Neuronal stem cell (in vitro differentiated cells): Measurements from ENCODE around the gene KCNAB2.

Experiments used
- DNase-seq: peaks from one replicate; pipeline ENCODE4 v3.0.0-alpha.2; 2013; ENCODE audit warnings: low spot score
- H2AFZ ChIP-seq: one replicate; pipeline ENCODE4 v1.6.1; 2013; ENCODE audit warnings: mild to moderate bottlenecking, low read length, inconsistent platforms
- H2AK5ac ChIP-seq: 2 replicates; pipeline ENCODE4 v1.6.1; 2013; ENCODE audit warnings: low read depth, mild to moderate bottlenecking, inconsistent platforms, low read length, moderate library complexity, mixed read lengths
- H2BK120ac ChIP-seq: 2 replicates; pipeline ENCODE4 v1.6.1; 2013; ENCODE audit warnings: low read depth, mild to moderate bottlenecking, inconsistent platforms, low read length, moderate library complexity, mixed read lengths
- H2BK12ac ChIP-seq: one replicate; pipeline ENCODE4 v1.6.1; 2013; ENCODE audit warnings: low read length, inconsistent platforms
- H2BK15ac ChIP-seq: 2 replicates; pipeline ENCODE4 v1.6.1; 2013; ENCODE audit warnings: mild to moderate bottlenecking, low read length, inconsistent platforms, mixed read lengths
- H2BK5ac ChIP-seq: one replicate; pipeline ENCODE4 v1.6.1; 2013; ENCODE audit warnings: inconsistent platforms, mild to moderate bottlenecking, low read length, moderate library complexity
- H3K14ac ChIP-seq: one replicate; pipeline ENCODE4 v1.6.1; 2013; ENCODE audit warnings: low read length, inconsistent platforms
- H3K18ac ChIP-seq: 2 replicates; pipeline ENCODE4 v1.6.1; 2013; ENCODE audit warnings: low read length, inconsistent platforms
- H3K23ac ChIP-seq: 2 replicates; pipeline ENCODE4 v1.6.1; 2013; ENCODE audit warnings: low read depth, mild to moderate bottlenecking, mixed read lengths, low read length, inconsistent platforms; ENCODE audit not compliant: poor library complexity
- H3K27ac ChIP-seq: replicated peaks from 3 replicates; pipeline ENCODE4 v1.5.1; 2013; ENCODE audit warnings: low read length, inconsistent platforms
- H3K27me3 ChIP-seq, 3 experiments: 2 replicates each; pipeline ENCODE4 v1.6.1; 2013; ENCODE audit warnings: low read length in 3 of 3, mild to moderate bottlenecking in 2 of 3, inconsistent platforms in 1 of 3, low read depth in 1 of 3, mixed read lengths in 1 of 3, moderate library complexity in 1 of 3; ENCODE audit not compliant: control insufficient read depth in 3 of 3, insufficient read depth in 3 of 3
- H3K36me3 ChIP-seq, 2 donors: replicated peaks in 1 of 2; 2 replicates each; pipeline ENCODE4 v1.6.1; 2013; ENCODE audit warnings: low read length in 2 of 2; ENCODE audit not compliant: control insufficient read depth in 2 of 2, insufficient read depth in 2 of 2
- H3K4ac ChIP-seq: 2 replicates; pipeline ENCODE4 v1.6.1; 2013; ENCODE audit warnings: inconsistent platforms, mild to moderate bottlenecking, low read length, moderate library complexity
- H3K4me1 ChIP-seq, 2 donors: 1 replicate in 1 of 2; 2 replicates in 1 of 2; pipeline ENCODE4 v1.6.1; 2013; ENCODE audit warnings: low read length in 2 of 2, low read depth in 1 of 2; ENCODE audit not compliant: control insufficient read depth in 2 of 2, insufficient read depth in 1 of 2
- H3K4me2 ChIP-seq: one replicate; pipeline ENCODE4 v1.6.1; 2013; ENCODE audit warnings: mild to moderate bottlenecking, low read length, inconsistent platforms; ENCODE audit not compliant: insufficient read depth, poor library complexity, severe bottlenecking
- H3K4me3 ChIP-seq, 2 donors: 2 replicates each; pipeline ENCODE4 v1.5.1; 2013; ENCODE audit warnings: low read length in 2 of 2, mild to moderate bottlenecking in 2 of 2, inconsistent platforms in 1 of 2, moderate library complexity in 1 of 2
- H3K79me1 ChIP-seq: one replicate; pipeline ENCODE4 v1.6.1; 2013; ENCODE audit warnings: low read depth, mild to moderate bottlenecking, inconsistent platforms, low read length, moderate library complexity
- H3K9ac ChIP-seq: one replicate; pipeline ENCODE4 v1.6.1; 2013; ENCODE audit warnings: mild to moderate bottlenecking, low read depth, low read length, inconsistent platforms; ENCODE audit not compliant: poor library complexity
- H3K9me3 ChIP-seq, 2 donors: replicated peaks in 1 of 2; 2 replicates each; pipeline versions ENCODE3 to v1.6.1; 2013; ENCODE audit warnings: low read length in 2 of 2, mild to moderate bottlenecking in 2 of 2, inconsistent platforms in 1 of 2, low read depth in 1 of 2, mixed read lengths in 1 of 2, moderate library complexity in 1 of 2; ENCODE audit not compliant: control insufficient read depth in 2 of 2, insufficient read depth in 1 of 2
- H4K8ac ChIP-seq: one replicate; pipeline ENCODE4 v1.6.1; 2013; ENCODE audit warnings: low read depth, mild to moderate bottlenecking, inconsistent platforms, low read length, moderate library complexity
- H4K91ac ChIP-seq: one replicate; pipeline ENCODE4 v1.6.1; 2013; ENCODE audit warnings: low read length, low read depth, mild to moderate bottlenecking, inconsistent platforms; ENCODE audit not compliant: poor library complexity
- WGBS, 2 donors: extraction: QIAGEN DNeasy Blood & Tissue Kit; methylation state at CpG; one replicate each; pipeline ENCODE4 v1.1.7; 2013; ENCODE audit warnings: missing lambda C conversion rate in 2 of 2, mixed read lengths in 1 of 2; ENCODE audit not compliant: insufficient read length in 2 of 2, insufficient replicate concordance in 1 of 2; ENCODE audit errors: extremely low coverage in 2 of 2; 5-methylcytosine and 5-hydroxymethylcytosine counted together

The KCNAB2 gene

DNA sequence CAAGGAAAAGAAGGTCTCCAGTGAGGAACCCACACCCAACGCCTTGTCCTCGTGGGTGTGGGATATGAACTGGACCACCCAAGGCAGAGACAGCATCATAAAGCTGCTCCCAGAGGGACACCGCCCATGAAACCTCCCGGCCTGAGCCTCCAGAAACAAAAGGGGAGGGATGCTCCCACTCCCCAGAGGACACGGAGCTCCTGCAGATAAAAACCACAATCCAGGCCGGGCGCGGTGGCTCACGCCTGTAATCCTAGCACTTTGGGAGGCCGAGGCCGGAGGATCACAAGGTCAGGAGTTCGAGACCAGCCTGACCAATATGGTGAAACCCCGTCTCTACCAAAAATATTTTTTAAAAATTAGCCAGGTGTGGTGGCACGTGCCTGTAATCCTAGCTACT is 68.1 kb downstream of the KCNAB2 start:
- Histone ChIP-seq H3K4me2 (no peak overlapping the region), H2BK12ac (no peak overlapping the region), H2AFZ (no peak overlapping the region), H2BK5ac (no peak overlapping the region), H3K4me1 (no peaks in the 10 kb centered on the region), H2BK120ac (no peak overlapping the region), H3K4me3 (no peak overlapping the region), H3K18ac (no peak overlapping the region), H2AK5ac (peak overlapping the region; percentile 7), H4K91ac (no peak overlapping the region), H3K9me3 (peaks cover 0 to 3% of the 10 kb centered on the region in 2 donors), H2BK15ac (no peak overlapping the region), H3K27ac (no peak overlapping the region), H3K27me3 (peaks cover 0 to 7% (median 0%) of the 10 kb centered on the region in 3 experiments), H3K9ac (no peak overlapping the region), H4K8ac (peak overlapping the region; percentile 65), H3K36me3 (no peaks in the 10 kb centered on the region), H3K79me1 (no peaks in the 10 kb centered on the region), H3K23ac (peak overlapping the region; percentile 65), H3K14ac (peak overlapping the region; percentile 56), H3K4ac (no peak overlapping the region)
- no peak for DNase-seq
- WGBS, 2 donors, result no CpG with 5 or more reads among the region's 14 CpGs

GRCh38 chr1:6116137-6116536 is 70.4 kb downstream of the KCNAB2 start:
- H3K36me3 ChIP-seq, result no peaks in the 10 kb centered on the region
- no peaks in the 10 kb centered on the region for H3K4me1 ChIP-seq
- no CpG with 5 or more reads among the region's 1 CpG for WGBS, 2 donors
- H3K4me2 ChIP-seq, result no peak overlapping the region
- H3K27me3 ChIP-seq, result peaks cover 0 to 3% (median 0%) of the 10 kb centered on the region in 3 experiments
- H3K18ac ChIP-seq, result no peak overlapping the region
- H3K23ac ChIP-seq, result no peak overlapping the region
- H2BK5ac ChIP-seq, result no peak overlapping the region
- H2BK120ac ChIP-seq, result no peak overlapping the region
- H3K14ac ChIP-seq, result no peak overlapping the region
- H3K27ac ChIP-seq, result no peak overlapping the region
- no peaks in the 10 kb centered on the region for H3K79me1 ChIP-seq
- no peak overlapping the region for H2AK5ac ChIP-seq
- no peak overlapping the region for H2BK15ac ChIP-seq
- H3K4me3 ChIP-seq, result no peak overlapping the region
- H4K91ac ChIP-seq, result no peak overlapping the region
- no peak overlapping the region for H3K4ac ChIP-seq
- H4K8ac ChIP-seq, result no peak overlapping the region
- no peak overlapping the region for H2BK12ac ChIP-seq
- peaks cover 0 to 3% of the 10 kb centered on the region in 2 donors for H3K9me3 ChIP-seq
- no peak for DNase-seq
- no peak overlapping the region for H2AFZ ChIP-seq
- no peak overlapping the region for H3K9ac ChIP-seq

DNA sequence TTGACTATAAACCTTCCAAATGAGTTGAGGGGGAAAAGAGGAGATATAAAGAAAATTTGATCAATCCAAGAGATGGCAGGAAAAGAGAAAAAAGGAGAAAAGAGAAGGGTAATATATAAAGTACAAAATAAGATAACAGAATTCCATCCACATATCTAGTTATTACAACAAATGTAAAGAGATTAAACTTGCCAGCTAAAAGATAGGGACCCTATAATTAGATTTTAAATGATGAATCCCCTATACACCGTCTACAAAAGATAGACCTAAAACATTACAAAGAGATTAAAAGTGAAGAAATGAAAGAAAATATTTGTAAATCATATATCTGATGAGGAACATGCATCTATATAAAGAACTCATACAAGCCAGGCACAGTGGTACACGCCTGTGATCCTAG is 71.4 kb downstream of the KCNAB2 start:
- Histone ChIP-seq H3K4me3 (no peak overlapping the region), H3K9ac (no peak overlapping the region), H3K4me1 (no peaks in the 10 kb centered on the region), H3K79me1 (no peaks in the 10 kb centered on the region), H3K23ac (no peak overlapping the region), H2AFZ (no peak overlapping the region), H3K4ac (no peak overlapping the region), H3K4me2 (no peak overlapping the region), H2BK15ac (no peak overlapping the region), H4K91ac (no peak overlapping the region), H3K18ac (no peak overlapping the region), H4K8ac (no peak overlapping the region), H3K14ac (no peak overlapping the region), H3K27ac (no peak overlapping the region), H3K27me3 (peaks cover 0 to 7% (median 0%) of the 10 kb centered on the region in 3 experiments), H2BK5ac (no peak overlapping the region), H3K36me3 (no peaks in the 10 kb centered on the region), H2BK120ac (no peak overlapping the region), H2AK5ac (no peak overlapping the region), H3K9me3 (peaks cover 0 to 3% of the 10 kb centered on the region in 2 donors), H2BK12ac (no peak overlapping the region)
- no CpG with 5 or more reads among the region's 2 CpGs for WGBS, 2 donors
- no peak for DNase-seq

DNA sequence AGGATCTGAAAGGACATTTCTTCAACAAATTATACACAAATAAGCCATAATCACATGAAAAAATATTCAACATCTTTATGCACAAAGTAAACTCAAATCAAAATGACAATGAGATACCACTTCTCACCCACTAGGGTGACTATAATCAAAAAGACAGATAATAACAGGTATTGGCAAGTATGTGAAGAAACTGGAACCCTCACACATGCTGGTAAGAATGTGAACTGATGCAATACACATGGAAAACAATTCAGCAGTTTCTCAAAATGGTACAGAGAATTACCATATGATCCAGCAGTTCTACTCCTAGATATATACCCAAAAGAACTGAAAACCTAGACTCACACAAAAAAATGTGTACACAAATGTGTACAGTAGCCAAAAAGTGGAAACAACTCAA is 71.9 kb downstream of the KCNAB2 start:
- Histone ChIP-seq H4K91ac (no peak overlapping the region), H3K9me3 (peaks cover 0 to 3% of the 10 kb centered on the region in 2 donors), H4K8ac (no peak overlapping the region), H2AK5ac (no peak overlapping the region), H2BK120ac (no peak overlapping the region), H3K27me3 (peaks cover 0 to 10% (median 0%) of the 10 kb centered on the region in 3 experiments), H3K4me3 (no peak overlapping the region), H3K4me1 (no peaks in the 10 kb centered on the region), H3K14ac (no peak overlapping the region), H2BK15ac (no peak overlapping the region), H2BK5ac (no peak overlapping the region), H2AFZ (no peak overlapping the region), H3K9ac (no peak overlapping the region), H3K79me1 (no peaks in the 10 kb centered on the region), H3K36me3 (no peaks in the 10 kb centered on the region), H3K4ac (no peak overlapping the region), H3K4me2 (no peak overlapping the region), H3K18ac (no peak overlapping the region), H3K23ac (no peak overlapping the region), H3K27ac (no peak overlapping the region), H2BK12ac (no peak overlapping the region)
- DNase-seq, result no peak
